Lower leg skin (tissue), 3 donors: ENCODE measurements around the gene IFI27.

Experiments used
- CTCF ChIP-seq, 3 donors: fragments of 450-650 bp; IDR thresholded peaks; one replicate each; pipeline ENCODE4 v1.5.1; 2016; ENCODE audit warnings: antibody characterized with exemption in 3 of 3, mild to moderate bottlenecking in 3 of 3, moderate library complexity in 2 of 3
- POLR2A ChIP-seq, 2 donors: fragments of 450-650 bp; IDR thresholded peaks; one replicate each; pipeline ENCODE4 v1.6.1; 2016 to 2017; ENCODE audit warnings: antibody characterized with exemption in 2 of 2, mild to moderate bottlenecking in 1 of 2, moderate library complexity in 1 of 2

- TF ChIP-seq CTCF (IDR thresholded peaks at IDR 0.05) (no peak), POLR2A (IDR thresholded peaks at IDR 0.05) (no peak)
Measured at GRCh38 chr14:94074534-94074933, 36.0 kb upstream of the IFI27 start.
